Tibial nerve (tissue), 3 donors: ENCODE measurements around the gene AGPAT3.

ENCODE experiments used
- POLR2A ChIP-seq, 2 donors: fragments of 450-650 bp; IDR thresholded peaks; one replicate each; pipeline ENCODE4 v1.6.1; 2017; ENCODE audit warnings: antibody characterized with exemption in 2 of 2, mild to moderate bottlenecking in 2 of 2, moderate library complexity in 2 of 2
- TF ChIP-seq, protein P1 (sequence below), 5 experiments: fragments of 200-600 bp in 3 of 5; fragments of 450-650 bp in 2 of 5; sonication (generic) in 3 of 5; IDR thresholded peaks; one replicate each; pipeline ENCODE4 v1.5.1; 2016 to 2019; ENCODE audit warnings: antibody characterized with exemption in 5 of 5, mild to moderate bottlenecking in 3 of 5, moderate library complexity in 2 of 5

DNA sequence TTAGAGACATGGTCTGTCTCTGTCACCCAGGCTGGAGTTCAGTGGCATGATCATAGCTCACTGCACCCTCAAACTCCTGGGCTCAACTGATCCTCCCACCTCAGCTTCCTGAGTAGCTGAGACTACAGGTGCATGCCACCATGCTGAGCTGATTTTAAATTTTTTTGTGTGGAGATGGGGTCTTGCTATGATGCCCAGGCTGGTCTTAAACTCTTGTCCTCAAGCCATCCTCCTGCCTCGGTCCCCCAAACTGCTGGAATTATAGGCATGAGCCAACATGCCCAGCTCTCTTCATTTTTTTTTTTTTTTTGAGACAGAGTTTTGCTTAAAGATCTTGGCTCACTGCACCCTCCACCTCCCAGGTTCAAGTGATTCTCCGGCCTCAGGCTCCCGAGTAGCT, 24.8 kb upstream of the AGPAT3 start:
- TF ChIP-seq POLR2A (IDR thresholded peaks at IDR 0.05) = no peak
- TF ChIP-seq, protein P1, sequence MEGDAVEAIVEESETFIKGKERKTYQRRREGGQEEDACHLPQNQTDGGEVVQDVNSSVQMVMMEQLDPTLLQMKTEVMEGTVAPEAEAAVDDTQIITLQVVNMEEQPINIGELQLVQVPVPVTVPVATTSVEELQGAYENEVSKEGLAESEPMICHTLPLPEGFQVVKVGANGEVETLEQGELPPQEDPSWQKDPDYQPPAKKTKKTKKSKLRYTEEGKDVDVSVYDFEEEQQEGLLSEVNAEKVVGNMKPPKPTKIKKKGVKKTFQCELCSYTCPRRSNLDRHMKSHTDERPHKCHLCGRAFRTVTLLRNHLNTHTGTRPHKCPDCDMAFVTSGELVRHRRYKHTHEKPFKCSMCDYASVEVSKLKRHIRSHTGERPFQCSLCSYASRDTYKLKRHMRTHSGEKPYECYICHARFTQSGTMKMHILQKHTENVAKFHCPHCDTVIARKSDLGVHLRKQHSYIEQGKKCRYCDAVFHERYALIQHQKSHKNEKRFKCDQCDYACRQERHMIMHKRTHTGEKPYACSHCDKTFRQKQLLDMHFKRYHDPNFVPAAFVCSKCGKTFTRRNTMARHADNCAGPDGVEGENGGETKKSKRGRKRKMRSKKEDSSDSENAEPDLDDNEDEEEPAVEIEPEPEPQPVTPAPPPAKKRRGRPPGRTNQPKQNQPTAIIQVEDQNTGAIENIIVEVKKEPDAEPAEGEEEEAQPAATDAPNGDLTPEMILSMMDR (IDR thresholded peaks at IDR 0.05) = no peak
